Rectal smooth muscle tissue (tissue), 1 donor: ENCODE results near the gene LENG1.
"Not testable (repeated sequence)": the region's sequence is repeated elsewhere in the genome, so short reads cannot be mapped to it uniquely, and the experiment has no call there.

ENCODE experiments used
- H3K27ac ChIP-seq: one replicate; pipeline ENCODE4 v1.7.0; 2013; ENCODE audit warnings: low read depth, low read length, inconsistent platforms
- H3K27me3 ChIP-seq: one replicate; pipeline ENCODE4 v1.7.0; 2013; ENCODE audit warnings: low read length; ENCODE audit not compliant: control insufficient read depth, insufficient read depth
- H3K36me3 ChIP-seq: one replicate; pipeline ENCODE4 v1.7.0; 2013; ENCODE audit warnings: low read length; ENCODE audit not compliant: control insufficient read depth, insufficient read depth
- H3K4me1 ChIP-seq: one replicate; pipeline ENCODE4 v1.7.0; 2013; ENCODE audit warnings: low read length; ENCODE audit not compliant: control insufficient read depth, insufficient read depth
- H3K4me3 ChIP-seq: one replicate; pipeline ENCODE4 v1.7.0; 2013; ENCODE audit warnings: low read length
- H3K9ac ChIP-seq: one replicate; pipeline ENCODE4 v1.7.0; 2013; ENCODE audit warnings: low read length

LENG1 gene

GRCh38 chr19:54171736-54172431 lies 12.4 kb upstream of the LENG1 start:
- H3K9ac ChIP-seq, H3K4me3 ChIP-seq: not testable (repeated sequence)

GRCh38 chr19:54169149-54169740 lies 9.7 kb upstream of the LENG1 start:
- Histone ChIP-seq H3K36me3 (no peaks in the 10 kb centered on the region), H3K27ac (no peak overlapping the region), H3K27me3 (peaks cover 3% of the 10 kb centered on the region), H3K4me1 (no peaks in the 10 kb centered on the region), H3K4me3 (no peak overlapping the region), H3K9ac (no peak overlapping the region)

More at GRCh38 chr19:54171736-54172431, 12.4 kb upstream of the LENG1 start:
- H3K4me1 ChIP-seq, H3K27ac ChIP-seq, H3K27me3 ChIP-seq, H3K36me3 ChIP-seq: not testable (repeated sequence)

GRCh38 chr19:54168174-54168917 lies 8.8 kb upstream of the LENG1 start:
- Histone ChIP-seq H3K27me3 (peaks cover 3% of the 10 kb centered on the region), H3K27ac (no peak overlapping the region), H3K4me3 (no peak overlapping the region), H3K4me1 (no peaks in the 10 kb centered on the region), H3K9ac (no peak overlapping the region), H3K36me3 (no peaks in the 10 kb centered on the region)

- Histone ChIP-seq H3K9ac (no peak overlapping the region), H3K4me1 (peaks cover 6% of the 10 kb centered on the region), H3K4me3 (no peak overlapping the region), H3K36me3 (no peaks in the 10 kb centered on the region), H3K27ac (no peak overlapping the region), H3K27me3 (peaks cover 3% of the 10 kb centered on the region)
These were observed 5.7 kb upstream of the LENG1 start for GRCh38 chr19:54165222-54165621.

- Histone ChIP-seq H3K27ac (no peak overlapping the region), H3K4me1 (peaks cover 7% of the 10 kb centered on the region), H3K36me3 (no peaks in the 10 kb centered on the region), H3K9ac (no peak overlapping the region), H3K27me3 (peaks cover 3% of the 10 kb centered on the region), H3K4me3 (peak overlapping the region; percentile 41)
These were observed 5.0 kb upstream of the LENG1 start for GRCh38 chr19:54164369-54165068.

GRCh38 chr19:54162884-54163283 lies 3.4 kb upstream of the LENG1 start:
- Histone ChIP-seq H3K27me3 (peaks cover 3% of the 10 kb centered on the region), H3K9ac (no peak overlapping the region), H3K36me3 (peaks cover 2% of the 10 kb centered on the region), H3K27ac (no peak overlapping the region), H3K4me1 (peaks cover 15% of the 10 kb centered on the region), H3K4me3 (peak overlapping the region; percentile 64)

- Histone ChIP-seq H3K27ac (no peak overlapping the region), H3K4me1 (peaks cover 15% of the 10 kb centered on the region)
These were observed 2.8 kb upstream of the LENG1 start for GRCh38 chr19:54162241-54162805.

GRCh38 chr19:54160854-54161253 lies 1.3 kb upstream of the LENG1 start:
- Histone ChIP-seq H3K27me3 (peaks cover 3% of the 10 kb centered on the region), H3K9ac (no peak overlapping the region), H3K36me3 (peaks cover 16% of the 10 kb centered on the region), H3K27ac (peak overlapping the region; percentile 77), H3K4me3 (peak overlapping the region; percentile 73), H3K4me1 (peaks cover 15% of the 10 kb centered on the region)

More at GRCh38 chr19:54162241-54162805, 2.8 kb upstream of the LENG1 start:
- Histone ChIP-seq H3K4me3 (peak overlapping the region; percentile 64), H3K27me3 (peaks cover 3% of the 10 kb centered on the region), H3K9ac (no peak overlapping the region), H3K36me3 (peaks cover 2% of the 10 kb centered on the region)

GRCh38 chr19:54160182-54160811 lies 776 bp upstream of the LENG1 start:
- peaks cover 19% of the 10 kb centered on the region for H3K36me3 ChIP-seq
- peaks cover 15% of the 10 kb centered on the region for H3K4me1 ChIP-seq
- peak overlapping the region; percentile 77 for H3K27ac ChIP-seq
- H3K9ac ChIP-seq = peak overlapping the region; percentile 20
- H3K4me3 ChIP-seq = peak overlapping the region; percentile 73
- H3K27me3 ChIP-seq = peaks cover 3% of the 10 kb centered on the region

- peaks cover 28% of the 10 kb centered on the region for H3K36me3 ChIP-seq
- peak overlapping the region; percentile 83 for H3K9ac ChIP-seq
- peaks cover 15% of the 10 kb centered on the region for H3K4me1 ChIP-seq
- no peaks in the 10 kb centered on the region for H3K27me3 ChIP-seq
- H3K4me3 ChIP-seq = peak overlapping the region; percentile 91
- H3K27ac ChIP-seq = peak overlapping the region; percentile 97
These were observed 639 bp downstream of the LENG1 start for GRCh38 chr19:54158812-54159351.

GRCh38 chr19:54156953-54157352 lies 2.6 kb downstream of the LENG1 start:
- peaks cover 40% of the 10 kb centered on the region for H3K36me3 ChIP-seq
- no peak overlapping the region for H3K27ac ChIP-seq
- no peaks in the 10 kb centered on the region for H3K27me3 ChIP-seq

More at GRCh38 chr19:54156953-54157352, 2.6 kb downstream of the LENG1 start:
- no peak overlapping the region for H3K4me3 ChIP-seq
- peaks cover 15% of the 10 kb centered on the region for H3K4me1 ChIP-seq
- H3K9ac ChIP-seq = no peak overlapping the region
